Retina (tissue), 1 donor: ENCODE results near the gene MAGEA10.
"Not testable (repeated sequence)": the region's sequence is repeated elsewhere in the genome, so short reads cannot be mapped to it uniquely, and the experiment has no call there.

ENCODE experiments used
- DNase-seq: peaks from one replicate; pipeline ENCODE4 v3.0.0-alpha.2; 2016

The MAGEA10 gene

GRCh38 chrX:152138388-152138784 lies at the start of gene MAGEA10:
MAGEA10 (minus strand) TSS chrX:152138577; CDS start chrX:152135620, 2,957 bp downstream.
- no peak for DNase-seq

- no peak for DNase-seq
Observed at GRCh38 chrX:152177497-152178269, 39.3 kb upstream of the MAGEA10 start.

DNA sequence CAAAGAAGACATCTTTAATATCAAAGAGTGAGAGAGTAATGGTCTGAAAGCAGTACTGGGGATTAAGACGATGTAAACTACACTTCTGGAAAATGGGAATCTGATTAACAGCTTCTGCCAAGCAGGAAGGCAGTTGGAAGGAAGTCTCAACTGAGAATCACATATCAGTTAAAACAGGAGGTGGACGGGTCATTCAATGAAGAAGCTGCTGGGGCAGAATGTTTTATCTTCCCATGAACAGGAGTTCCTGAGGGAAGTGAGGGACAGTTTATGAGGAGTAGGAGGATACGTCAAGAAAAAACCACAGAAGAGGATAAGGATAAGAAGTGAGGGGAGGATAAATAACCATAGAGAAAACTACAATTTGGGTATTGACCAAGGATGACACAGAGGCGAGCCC lies 38.7 kb upstream of the MAGEA10 start:
- DNase-seq = no peak

DNA sequence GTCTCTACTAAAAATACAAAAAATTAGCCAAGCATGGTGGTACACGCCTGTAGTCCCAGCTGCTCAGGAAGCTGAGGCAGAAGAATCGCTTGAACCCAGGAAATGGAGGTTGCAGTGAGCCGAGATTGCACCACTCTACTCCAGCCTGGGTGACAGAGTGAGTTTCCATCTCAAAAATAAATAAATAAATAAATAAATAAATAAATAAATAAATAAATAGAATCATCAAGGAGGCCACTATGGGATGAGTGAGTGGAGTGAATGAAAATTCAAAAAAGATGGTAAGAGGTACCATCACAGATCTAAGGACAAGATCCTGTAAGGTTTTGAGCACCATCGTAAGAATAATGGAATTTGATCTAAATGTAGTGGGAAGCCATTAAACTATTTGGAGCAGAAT lies 37.5 kb upstream of the MAGEA10 start:
- DNase-seq = not testable (repeated sequence)

DNA sequence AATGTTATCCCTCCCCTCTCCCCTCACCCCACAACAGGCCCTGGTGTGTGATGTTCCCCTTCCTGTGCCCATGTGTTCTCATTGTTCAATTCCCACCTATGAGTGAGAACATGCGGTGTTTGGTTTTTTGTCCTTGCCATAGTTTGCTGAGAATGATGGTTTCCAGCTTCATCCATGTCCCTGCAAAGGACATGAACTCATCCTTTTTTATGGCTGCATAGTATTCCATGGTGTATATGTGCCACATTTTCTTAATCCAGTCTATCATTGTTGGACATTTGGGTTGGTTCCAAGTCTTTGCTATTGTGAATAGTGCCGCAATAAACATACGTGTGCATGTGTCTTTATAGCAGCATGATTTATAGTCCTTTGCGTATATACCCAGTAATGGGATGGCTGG lies 35.5 kb upstream of the MAGEA10 start:
- not testable (repeated sequence) for DNase-seq

DNA sequence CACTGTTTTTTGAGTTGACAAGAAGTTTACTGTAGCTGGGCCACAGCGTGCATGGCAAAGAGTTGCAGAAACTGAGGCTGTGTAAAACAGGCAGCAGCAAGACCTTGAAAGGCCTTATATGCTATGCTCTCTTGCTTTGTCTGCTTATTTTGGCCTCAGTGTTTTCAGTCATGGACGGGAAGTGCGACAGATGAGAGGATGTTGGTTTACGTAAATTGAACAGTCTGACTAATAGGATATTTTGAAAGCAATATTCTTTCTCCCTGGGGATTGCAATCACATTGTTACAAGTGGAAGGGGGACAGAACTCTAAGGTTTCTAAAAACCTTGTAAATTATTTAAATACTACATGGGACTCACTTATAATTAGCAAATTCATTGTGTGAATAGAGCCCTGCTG lies 32.2 kb upstream of the MAGEA10 start:
- DNase-seq = no peak

GRCh38 chrX:152165033-152165743 lies 26.8 kb upstream of the MAGEA10 start:
- DNase-seq = no peak

DNA sequence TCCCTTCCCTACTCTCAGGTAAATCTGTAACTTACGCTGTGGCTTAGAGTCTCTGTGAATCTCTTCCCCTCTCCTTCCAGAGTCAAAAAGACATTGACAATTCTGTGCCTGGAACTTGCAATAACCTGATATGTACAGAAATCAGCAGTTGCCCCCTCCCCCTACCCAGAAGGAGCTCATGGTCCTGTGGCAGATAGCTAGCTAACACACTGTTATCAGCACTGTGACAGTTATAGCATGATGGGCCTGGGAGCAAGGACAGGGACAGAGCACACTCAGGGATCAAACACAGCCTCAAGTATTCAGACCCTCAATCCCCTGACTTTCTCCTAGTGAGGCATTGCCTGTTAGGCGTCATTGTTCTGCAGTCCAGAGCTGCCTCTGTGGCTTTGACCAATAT lies 18.7 kb upstream of the MAGEA10 start:
- no peak for DNase-seq

- no peak for DNase-seq
Observed at GRCh38 chrX:152155766-152156310, 17.5 kb upstream of the MAGEA10 start.

GRCh38 chrX:152154050-152154449 lies 15.7 kb upstream of the MAGEA10 start:
- no peak for DNase-seq

- DNase-seq = no peak
Observed at GRCh38 chrX:152151256-152151655, 12.9 kb upstream of the MAGEA10 start.

- no peak for DNase-seq
Observed at GRCh38 chrX:152149648-152150047, 11.3 kb upstream of the MAGEA10 start.

GRCh38 chrX:152139589-152139988 lies 1.2 kb upstream of the MAGEA10 start:
- DNase-seq = no peak

DNA sequence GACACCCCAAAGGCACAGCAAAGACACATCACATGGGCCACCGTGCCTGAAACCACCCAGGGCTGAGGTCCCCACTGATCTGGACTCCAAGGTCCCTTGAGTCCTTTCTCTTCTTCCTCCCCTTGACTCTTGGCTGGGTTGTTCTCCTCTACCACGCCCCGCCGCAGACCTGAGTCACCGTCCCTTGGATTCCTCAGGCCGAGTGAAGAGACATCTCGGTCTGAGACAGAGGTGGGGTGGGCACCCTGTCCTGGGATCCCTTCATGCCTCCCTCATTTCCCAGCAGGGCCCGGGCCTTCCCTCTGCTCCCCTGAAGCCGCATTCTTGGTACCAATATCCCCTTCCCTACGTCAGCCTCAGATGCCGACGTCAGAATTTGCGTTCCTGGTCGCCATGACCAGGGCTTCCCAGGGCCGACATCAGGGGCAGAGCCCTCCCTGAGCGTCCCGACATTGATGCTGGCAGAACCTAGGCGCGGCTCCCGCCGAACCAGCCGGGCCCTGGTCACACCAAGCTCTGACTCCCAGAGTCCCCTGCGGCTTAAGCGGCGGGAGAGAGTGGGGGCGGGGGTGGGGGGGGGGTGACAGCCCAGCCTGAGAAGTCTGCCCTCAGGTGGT lies 498 bp downstream of the MAGEA10 start:
- DNase-seq = no peak

GRCh38 chrX:152136312-152136711 lies 2.1 kb downstream of the MAGEA10 start:
- DNase-seq = no peak

GRCh38 chrX:152131525-152131924 lies 6.9 kb downstream of the MAGEA10 start:
- no peak for DNase-seq

- DNase-seq = not testable (repeated sequence)
Observed at GRCh38 chrX:152129069-152129844, 9.1 kb downstream of the MAGEA10 start.

GRCh38 chrX:152117305-152117704 lies 21.1 kb downstream of the MAGEA10 start:
- DNase-seq = no peak

- DNase-seq = no peak
Observed at GRCh38 chrX:152108527-152108926, 29.9 kb downstream of the MAGEA10 start.

GRCh38 chrX:152103866-152104265 lies 34.5 kb downstream of the MAGEA10 start:
- no peak for DNase-seq

GRCh38 chrX:152086141-152086540 lies 52.2 kb downstream of the MAGEA10 start:
- no peak for DNase-seq
